Endothelial cell (in vitro differentiated cells): ENCODE data around the gene CMKLR1. TPM values are rescaled to one million over a fixed set of nuclear protein-coding genes. Genes with fewer than 3 reads are reported as not detected.

Source experiments
- DNase-seq: peaks from one replicate; pipeline ENCODE4 v3.0.0; 2021; ENCODE audit warnings: low spot score
- H3K27ac Mint-ChIP-seq: one replicate; pipeline ENCODE4 v1.8.0; 2021; ENCODE audit warnings: mixed read lengths, inconsistent platforms; ENCODE audit not compliant: unreplicated experiment
- H3K27me3 Mint-ChIP-seq: one replicate; pipeline ENCODE4 v1.8.0; 2021; ENCODE audit warnings: mild to moderate bottlenecking, moderate library complexity, mixed read lengths, inconsistent platforms; ENCODE audit not compliant: unreplicated experiment
- H3K36me3 Mint-ChIP-seq: one replicate; pipeline ENCODE4 v1.8.0; 2021; ENCODE audit warnings: mild to moderate bottlenecking, low read depth, mixed read lengths, inconsistent platforms; ENCODE audit not compliant: unreplicated experiment
- H3K4me1 Mint-ChIP-seq: one replicate; pipeline ENCODE4 v1.8.0; 2021; ENCODE audit warnings: mild to moderate bottlenecking, mixed read lengths, inconsistent platforms; ENCODE audit not compliant: unreplicated experiment
- H3K4me3 Mint-ChIP-seq: one replicate; pipeline ENCODE4 v1.8.0; 2021; ENCODE audit warnings: mild to moderate bottlenecking, mixed read lengths, inconsistent platforms; ENCODE audit not compliant: unreplicated experiment
- H3K9me3 Mint-ChIP-seq: one replicate; pipeline ENCODE4 v1.8.0; 2021; ENCODE audit warnings: mixed read lengths, inconsistent platforms; ENCODE audit not compliant: unreplicated experiment
- CTCF ChIP-seq: fragments of 200-600 bp; sonication (generic); IDR thresholded peaks from one replicate; pipeline ENCODE4 v1.5.0; 2021; ENCODE audit warnings: antibody characterized with exemption; ENCODE audit not compliant: unreplicated experiment
- total RNA-seq: library from RNA; stranded (reverse); fragmentation: NEBNext Ultra II Directional; extraction: Animal tissue kit (Norgen Biotek cat#: 25700); gene quantifications from one replicate; pipeline ENCODE4 v1.2.1, GENCODE V29; 2021; ENCODE audit not compliant: unreplicated experiment

The CMKLR1 gene
- total RNA-seq, 1 donor from 2014 or later, result 0.51 TPM

- Mint-ChIP-seq H3K4me3 (no peak overlapping the region), H3K36me3 (no peaks in the 10 kb centered on the region), H3K4me1 (peaks cover 7% of the 10 kb centered on the region), H3K9me3 (no peaks in the 10 kb centered on the region), H3K27me3 (peaks cover 3% of the 10 kb centered on the region), H3K27ac (no peak overlapping the region)
- DNase-seq, result no peak
- no peak for TF ChIP-seq CTCF
Measured at GRCh38 chr12:108325018-108325358, 14.1 kb downstream of the CMKLR1 start.

- Mint-ChIP-seq H3K36me3 (no peaks in the 10 kb centered on the region), H3K4me1 (peaks cover 10% of the 10 kb centered on the region), H3K9me3 (no peaks in the 10 kb centered on the region), H3K27me3 (peaks cover 3% of the 10 kb centered on the region), H3K27ac (no peak overlapping the region), H3K4me3 (no peak overlapping the region)
- TF ChIP-seq CTCF, result no peak
- no peak for DNase-seq
Measured at GRCh38 chr12:108324351-108325017, 14.6 kb downstream of the CMKLR1 start.

GRCh38 chr12:108323581-108323980, 15.5 kb downstream of the CMKLR1 start:
- Mint-ChIP-seq H3K27ac (no peak overlapping the region), H3K27me3 (peaks cover 3% of the 10 kb centered on the region), H3K9me3 (no peaks in the 10 kb centered on the region), H3K36me3 (no peaks in the 10 kb centered on the region), H3K4me1 (peaks cover 10% of the 10 kb centered on the region), H3K4me3 (no peak overlapping the region)
- no peak for TF ChIP-seq CTCF
- DNase-seq, result no peak

GRCh38 chr12:108322998-108323397, 16.1 kb downstream of the CMKLR1 start:
- Mint-ChIP-seq H3K9me3 (no peaks in the 10 kb centered on the region), H3K27ac (no peak overlapping the region), H3K27me3 (peaks cover 3% of the 10 kb centered on the region), H3K4me3 (no peak overlapping the region), H3K36me3 (no peaks in the 10 kb centered on the region), H3K4me1 (peaks cover 10% of the 10 kb centered on the region)
- no peak for TF ChIP-seq CTCF
- no peak for DNase-seq

- Mint-ChIP-seq H3K4me3 (no peak overlapping the region), H3K27ac (no peak overlapping the region), H3K9me3 (no peaks in the 10 kb centered on the region), H3K36me3 (no peaks in the 10 kb centered on the region), H3K27me3 (peaks cover 4% of the 10 kb centered on the region), H3K4me1 (peaks cover 10% of the 10 kb centered on the region)
- no peak for TF ChIP-seq CTCF
- DNase-seq, result no peak
Measured at GRCh38 chr12:108321688-108322087, 17.4 kb downstream of the CMKLR1 start.
